Right lung (tissue), 5 donors: Measurements from ENCODE around the gene NUPR1. TPM values are rescaled to one million over a fixed set of nuclear protein-coding genes. Genes with fewer than 3 reads are reported as not detected.
"Not testable (repeated sequence)": the region's sequence is repeated elsewhere in the genome, so short reads cannot be mapped to it uniquely, and the experiment has no call there.

Experiments used
- DNase-seq, 2 donors: peaks; one replicate each; pipeline ENCODE4 v3.0.0-alpha.2; 2013
- polyA plus RNA-seq, 5 donors: library from polyadenylated mRNA; unstranded; fragments of 120-200 nt; gene quantifications; one replicate each; pipeline versions ENCODE4 v1.2.1 to v1.2.3, GENCODE V29; 2013; ENCODE audit warnings: inconsistent platforms in 1 of 5, low replicate concordance in 1 of 5; ENCODE audit not compliant: insufficient read length in 5 of 5, insufficient read depth in 1 of 5

Gene NUPR1
- polyA plus RNA-seq, 5 donors: 29.7 to 51.1 (median 36.1) TPM

GRCh38 chr16:28528463-28528867, 10.3 kb downstream of the NUPR1 start:
- DNase-seq: no peak

GRCh38 chr16:28527985-28528384, 10.8 kb downstream of the NUPR1 start:
- no peak for DNase-seq

GRCh38 chr16:28527100-28527785, 11.5 kb downstream of the NUPR1 start:
- DNase-seq: not testable (repeated sequence)

- DNase-seq: no peak
Measured at GRCh38 chr16:28526201-28527099, 12.3 kb downstream of the NUPR1 start.

- no peak for DNase-seq
Measured at GRCh38 chr16:28524681-28525171, 14.0 kb downstream of the NUPR1 start.

GRCh38 chr16:28522792-28523191, 16.0 kb downstream of the NUPR1 start:
- DNase-seq: no peak

- no peak for DNase-seq
Measured at GRCh38 chr16:28521436-28521835, 17.3 kb downstream of the NUPR1 start.

- no peak for DNase-seq
Measured at GRCh38 chr16:28520672-28521071, 18.1 kb downstream of the NUPR1 start.

GRCh38 chr16:28514246-28514645, 24.5 kb downstream of the NUPR1 start:
- DNase-seq: no peak

- DNase-seq: no peak
Measured at GRCh38 chr16:28513484-28514181, 25.1 kb downstream of the NUPR1 start.

- no peak for DNase-seq
Measured at GRCh38 chr16:28511801-28512789, 26.7 kb downstream of the NUPR1 start.

GRCh38 chr16:28511031-28511430, 27.7 kb downstream of the NUPR1 start:
- DNase-seq: no peak

- no peak for DNase-seq
Measured at GRCh38 chr16:28505489-28506137, 33.2 kb downstream of the NUPR1 start.

- DNase-seq: no peak
Measured at GRCh38 chr16:28504707-28505404, 33.9 kb downstream of the NUPR1 start.

GRCh38 chr16:28503470-28504259, 35.1 kb downstream of the NUPR1 start:
- no peak for DNase-seq

- DNase-seq: no peak
Measured at GRCh38 chr16:28502290-28502689, 36.5 kb downstream of the NUPR1 start.

GRCh38 chr16:28501258-28502232, 37.2 kb downstream of the NUPR1 start:
- DNase-seq: no peak
